Epithelial cell of proximal tubule (primary cell): ENCODE data around the gene STARD3NL. TPM values are rescaled to one million over a fixed set of nuclear protein-coding genes. Genes with fewer than 3 reads are reported as not detected.

Experiments
- DNase-seq: peaks from one replicate; pipeline ENCODE4 v3.0.0-alpha.2; 2011; ENCODE audit warnings: low read depth
- H3K4me3 ChIP-seq: 2 replicates; pipeline ENCODE4 v1.5.1; 2011; ENCODE audit warnings: low read depth, mild to moderate bottlenecking, low read length
- CTCF ChIP-seq: conservative IDR thresholded peaks from 2 replicates; pipeline ENCODE4 v1.5.1; 2012; ENCODE audit warnings: low read depth, mild to moderate bottlenecking, low read length
- total RNA-seq: library from RNA; depleted of rRNA; stranded (reverse); fragments of >200 nt; gene quantifications from 2 replicates; pipeline ENCODE4 v1.2.3, GENCODE V29; 2015

Gene STARD3NL
- total RNA-seq, 1 donor from 2014 or later: 51.8 TPM

GRCh38 chr7:38147005-38147404, 31.0 kb upstream of the STARD3NL start:
- no peak overlapping the region for H3K4me3 ChIP-seq
- TF ChIP-seq CTCF: no peak
- DNase-seq: no peak

- TF ChIP-seq CTCF: no peak
- H3K4me3 ChIP-seq: no peak overlapping the region
- no peak for DNase-seq
Measured at GRCh38 chr7:38151556-38151955, 26.5 kb upstream of the STARD3NL start.

GRCh38 chr7:38153515-38153914, 24.5 kb upstream of the STARD3NL start:
- H3K4me3 ChIP-seq: no peak overlapping the region
- DNase-seq: no peak
- no peak for TF ChIP-seq CTCF

- no peak for TF ChIP-seq CTCF
- DNase-seq: no peak
- H3K4me3 ChIP-seq: no peak overlapping the region
Measured at GRCh38 chr7:38154278-38154677, 23.8 kb upstream of the STARD3NL start.

- no peak for DNase-seq
- no peak overlapping the region for H3K4me3 ChIP-seq
- TF ChIP-seq CTCF: no peak
Measured at GRCh38 chr7:38160003-38160571, 18.0 kb upstream of the STARD3NL start.

- no peak overlapping the region for H3K4me3 ChIP-seq
- TF ChIP-seq CTCF: no peak
- no peak for DNase-seq
Measured at GRCh38 chr7:38162036-38162435, 16.0 kb upstream of the STARD3NL start.

GRCh38 chr7:38163671-38164070, 14.4 kb upstream of the STARD3NL start:
- H3K4me3 ChIP-seq: no peak overlapping the region
- DNase-seq: no peak
- no peak for TF ChIP-seq CTCF
